Measurements from ENCODE around the gene RAB42.
"Not testable (repeated sequence)": the region's sequence is repeated elsewhere in the genome, so short reads cannot be mapped to it uniquely, and the experiment has no call there.

The RAB42 gene

GRCh38 chr1:28591708-28592320 lies at the start of gene RAB42:
Gene RAB42 (plus strand): TSS chr1:28592265. CDS start chr1:28592512, 247 bp downstream.
- DNase-seq (ENCODE audit: low read depth, low spot score), result no peak

GRCh38 chr1:28545246-28545628 lies 46.8 kb upstream of the RAB42 start:
- no peak for DNase-seq (ENCODE audit: low read depth, low spot score)

- DNase-seq (ENCODE audit: low read depth, low spot score), result no peak
Measured at GRCh38 chr1:28548318-28548717, 43.7 kb upstream of the RAB42 start.

- DNase-seq (ENCODE audit: low read depth, low spot score), result no peak
Measured at GRCh38 chr1:28551381-28551780, 40.7 kb upstream of the RAB42 start.

- DNase-seq (ENCODE audit: low read depth, low spot score), result peak; percentile 93
Measured at GRCh38 chr1:28552758-28553663, 39.1 kb upstream of the RAB42 start, which contains the start of gene TRNAU1AP. Gene TRNAU1AP (plus strand): TSS chr1:28553085. CDS start chr1:28553111, 26 bp downstream.

- DNase-seq (ENCODE audit: low read depth, low spot score), result no peak
Measured at GRCh38 chr1:28560886-28561285, 31.2 kb upstream of the RAB42 start.

GRCh38 chr1:28564310-28564709 lies 27.8 kb upstream of the RAB42 start:
- no peak for DNase-seq (ENCODE audit: low read depth, low spot score)

GRCh38 chr1:28565040-28565439 lies 27.0 kb upstream of the RAB42 start:
- no peak for DNase-seq (ENCODE audit: low read depth, low spot score)

GRCh38 chr1:28565726-28566125 lies 26.3 kb upstream of the RAB42 start:
- no peak for DNase-seq (ENCODE audit: low read depth, low spot score)

- DNase-seq (ENCODE audit: low read depth, low spot score), result no peak
Measured at GRCh38 chr1:28566931-28567330, 25.1 kb upstream of the RAB42 start.

GRCh38 chr1:28571911-28572310 lies 20.2 kb upstream of the RAB42 start:
- DNase-seq (ENCODE audit: low read depth, low spot score), result no peak

- DNase-seq (ENCODE audit: low read depth, low spot score), result not testable (repeated sequence)
Measured at GRCh38 chr1:28572891-28573290, 19.2 kb upstream of the RAB42 start.

GRCh38 chr1:28573564-28573963 lies 18.5 kb upstream of the RAB42 start:
- no peak for DNase-seq (ENCODE audit: low read depth, low spot score)

- DNase-seq (ENCODE audit: low read depth, low spot score), result no peak
Measured at GRCh38 chr1:28577052-28577678, 14.9 kb upstream of the RAB42 start.

GRCh38 chr1:28577738-28578536 lies 14.1 kb upstream of the RAB42 start:
- DNase-seq (ENCODE audit: low read depth, low spot score), result no peak

- no peak for DNase-seq (ENCODE audit: low read depth, low spot score)
Measured at GRCh38 chr1:28578696-28579218, 13.3 kb upstream of the RAB42 start.

- DNase-seq (ENCODE audit: low read depth, low spot score), result no peak
Measured at GRCh38 chr1:28579401-28579800, 12.7 kb upstream of the RAB42 start.

GRCh38 chr1:28580722-28581530 lies 11.1 kb upstream of the RAB42 start:
- no peak for DNase-seq (ENCODE audit: low read depth, low spot score)

- peak; percentile 84 for DNase-seq (ENCODE audit: low read depth, low spot score)
Measured at GRCh38 chr1:28581531-28582247, 10.4 kb upstream of the RAB42 start.

- DNase-seq (ENCODE audit: low read depth, low spot score), result no peak
Measured at GRCh38 chr1:28582248-28582615, 9.8 kb upstream of the RAB42 start.
